Panc1 (cell line): ENCODE data around the gene FBRSL1. TPM values are rescaled to one million over a fixed set of nuclear protein-coding genes. Genes with fewer than 3 reads are reported as not detected.
A peak's percentile ranks its signal among the peaks of the same experiment; 100 is the strongest.

Experiments
- ATAC-seq: fragments of 200-7000 bp; cut with Tn5 transposase; 2 replicates; pipeline ENCODE4 v1.9.1; 2020; ENCODE audit warnings: mild to moderate bottlenecking, moderate library complexity
- BruUV-seq: library from RNA; stranded (reverse); fragments of 400-500 nt; replicated peaks from 2 replicates; lab custom pipeline; 2021; lab: Mats Ljungman, UMichigan
- CTCF ChIA-PET: fragments of 300-600 bp; sonication (Branson Sonifier 250); formaldehyde crosslinking; loops from one replicate; lab custom pipeline; 2022; ENCODE audit warnings: antibody characterized with exemption; lab: Charles Lee
- POLR2A ChIA-PET: fragments of 300-600 bp; sonication (Branson Sonifier 250); formaldehyde crosslinking; loops from one replicate; lab custom pipeline; 2022; ENCODE audit warnings: antibody characterized with exemption; lab: Charles Lee
- DNase-seq: peaks from one replicate; pipeline ENCODE4 v3.0.0-alpha.2; 2010; ENCODE audit warnings: low read depth, low spot score
- H3K27ac ChIP-seq: 2 replicates; pipeline ENCODE4 v1.5.1; 2011; ENCODE audit warnings: mild to moderate bottlenecking, low read length, inconsistent platforms
- H3K27me3 ChIP-seq: fragments of 200-500 bp; sonication (Bioruptor generic); 2 replicates; pipeline ENCODE4 v1.6.0; 2014; ENCODE audit warnings: low read length, inconsistent platforms; ENCODE audit not compliant: control insufficient read depth, insufficient read depth
- H3K36me3 ChIP-seq: fragments of 200-500 bp; sonication (Bioruptor generic); 2 replicates; pipeline ENCODE4 v1.5.1; 2014; ENCODE audit warnings: inconsistent platforms, mild to moderate bottlenecking, low read length, moderate library complexity; ENCODE audit not compliant: control insufficient read depth, insufficient read depth
- H3K4me1 ChIP-seq: 2 replicates; pipeline ENCODE4 v1.5.1; 2011; ENCODE audit warnings: inconsistent platforms, mild to moderate bottlenecking, low read length, moderate library complexity; ENCODE audit not compliant: control insufficient read depth, insufficient read depth
- H3K4me3 ChIP-seq, 2 experiments: 2 replicates each; pipeline ENCODE4 v1.5.1; 2011 to 2012; ENCODE audit warnings: low read depth in 2 of 2, low read length in 2 of 2, mild to moderate bottlenecking in 2 of 2, inconsistent platforms in 1 of 2, moderate library complexity in 1 of 2
- H3K9me3 ChIP-seq: fragments of 200-500 bp; sonication (Bioruptor generic); 2 replicates; pipeline ENCODE4 v1.5.1; 2014; ENCODE audit warnings: low read depth, mild to moderate bottlenecking, inconsistent platforms, low read length, moderate library complexity; ENCODE audit not compliant: control insufficient read depth, insufficient read depth
- CTCF ChIP-seq: fragments of 450-650 bp; IDR thresholded peaks from 2 replicates; pipeline ENCODE4 v1.5.1; 2017; ENCODE audit warnings: mild to moderate bottlenecking
- POLR2AphosphoS5 ChIP-seq: IDR thresholded peaks from 2 replicates; pipeline ENCODE4 v1.6.1; 2012; ENCODE audit warnings: mild to moderate bottlenecking, low read depth, low read length, moderate library complexity
- REST ChIP-seq, 2 experiments: IDR thresholded peaks; 2 replicates each; pipeline ENCODE4 v1.6.1; 2011 to 2012; ENCODE audit warnings: low read depth in 2 of 2, control low read depth in 1 of 2, low read length in 1 of 2, mild to moderate bottlenecking in 1 of 2, moderate library complexity in 1 of 2; ENCODE audit not compliant: insufficient read depth in 1 of 2
- SIN3A ChIP-seq: IDR thresholded peaks from 2 replicates; pipeline ENCODE4 v1.6.1; 2012; ENCODE audit warnings: low read depth, mild to moderate bottlenecking, low read length, moderate library complexity, borderline replicate concordance; ENCODE audit not compliant: insufficient read depth
- TCF7L2 ChIP-seq: IDR thresholded peaks from 2 replicates; pipeline ENCODE4 v1.6.1; 2011; ENCODE audit warnings: mild to moderate bottlenecking, low read depth, low read length, inconsistent platforms
- in situ Hi-C: cut with HindIII; loops from 2 replicates; pipeline ENCODE4 v1.10.0; 2016; ENCODE audit warnings: low sequenced_read_pairs, low pct_unique_long_range_greater_than_20kb
- intact Hi-C: fragments of 100-400 bp; cut with micrococcal nuclease; formaldehyde crosslinking; loops from one replicate; pipeline ENCODE4 v1.10.0; 2022; ENCODE audit not compliant: unreplicated experiment
- total RNA-seq: library from RNA; stranded (reverse); gene quantifications from one replicate; pipeline ENCODE4 v1.2.1, GENCODE V29; 2021; ENCODE audit not compliant: unreplicated experiment

The FBRSL1 gene
- total RNA-seq, 1 experiment from 2014 or later = 104 TPM

GRCh38 chr12:132505105-132505851 is 15.3 kb downstream of the FBRSL1 start:
- no TSS peak for BruUV-seq
- Histone ChIP-seq H3K4me3 (no peak overlapping the region), H3K4me1 (peaks cover 48% of the 10 kb centered on the region), H3K27ac (no peak overlapping the region; the same call in 1 of the 2 replicates), H3K27me3 (no peaks in the 10 kb centered on the region), H3K36me3 (no peaks in the 10 kb centered on the region), H3K9me3 (no peaks in the 10 kb centered on the region)
- TF ChIP-seq SIN3A = no peak
- no peak for TF ChIP-seq REST (IDR thresholded peaks at IDR 0.05; ENCODE audit: insufficient read depth in 1 of 2, low read depth in 2 of 2, low read length in 1 of 2)
- TF ChIP-seq TCF7L2 = no peak
- ChIA-PET CTCF (interaction anchor here (1.3 kb wide), 1 partner anchor 17 kb away, joined by 3 read pairs; no protein-coding TSS in a partner anchor), POLR2A (no interaction called here)
- in situ Hi-C loops = no loop called here
- ATAC-seq (no peak), DNase-seq (no peak)
- intact Hi-C loops = no loop called here

GRCh38 chr12:132505852-132506219 is 15.9 kb downstream of the FBRSL1 start:
- Histone ChIP-seq H3K4me3 (no peak overlapping the region), H3K4me1 (peaks cover 48% of the 10 kb centered on the region), H3K9me3 (no peaks in the 10 kb centered on the region), H3K36me3 (no peaks in the 10 kb centered on the region), H3K27me3 (no peaks in the 10 kb centered on the region), H3K27ac (peak overlapping the region; percentile 54)
- ChIA-PET POLR2A (no interaction called here), CTCF (no interaction called here)
- ATAC-seq = 0 out of 2 replicates have a peak, but pooled peaks have one; percentile 3
- DNase-seq = no peak
- TF ChIP-seq REST (IDR thresholded peaks at IDR 0.05; ENCODE audit: insufficient read depth in 1 of 2, low read depth in 2 of 2, low read length in 1 of 2) = no peak
- TF ChIP-seq TCF7L2 = no peak
- no peak for TF ChIP-seq SIN3A
- TF ChIP-seq CTCF = no peak
- no peak for TF ChIP-seq POLR2AphosphoS5
- BruUV-seq = no TSS peak
- in situ Hi-C loops = no loop called here
- intact Hi-C loops = no loop called here
